Measurements from ENCODE around the gene NDUFC2. TPM values are rescaled to one million over a fixed set of nuclear protein-coding genes. Genes with fewer than 3 reads are reported as not detected.

Gene NDUFC2
- total and polyA plus RNA-seq, 2 of the 8 experiments (the other 6 are each of a cell fraction or from before 2014, with no cell fraction given): 216 to 356 TPM

GRCh38 chr11:78039919-78040671 is 39.6 kb downstream of the NDUFC2 start (continued):
- no peak for TF ChIP-seq FOSL1 (IDR thresholded peaks at IDR 0.05; ENCODE audit: insufficient read depth, low read depth, low read length)
- TF ChIP-seq YY1 (IDR thresholded peaks at IDR 0.05; ENCODE audit: low read depth, low read length): no peak
- TF ChIP-seq EP300 (IDR thresholded peaks at IDR 0.05; ENCODE audit: borderline replicate concordance in 1 of 2, low read depth in 2 of 2, low read length in 2 of 2): no peak
- no peak for TF ChIP-seq ATF3 (IDR thresholded peaks at IDR 0.05; ENCODE audit: insufficient read depth, low read depth, low read length)
- no peak for TF ChIP-seq CHD1 (IDR thresholded peaks at IDR 0.05; ENCODE audit: low read depth, low read length)
- TF ChIP-seq CTBP2 (IDR thresholded peaks at IDR 0.05; ENCODE audit: borderline replicate concordance, insufficient read depth, insufficient read length, low read length): no peak
- no peak for TF ChIP-seq EGR1 (IDR thresholded peaks at IDR 0.05; ENCODE audit: borderline replicate concordance, low read depth, low read length)

Measured in H1 (cell line).